Spleen (tissue), 7 donors: Measurements from ENCODE around the gene COMMD9.
A peak's percentile ranks its signal among the peaks of the same experiment; 100 is the strongest.

ENCODE experiments used
- POLR2A ChIP-seq, 3 donors: fragments of 450-650 bp; IDR thresholded peaks; one replicate each; pipeline ENCODE4 v1.5.1; 2017; ENCODE audit warnings: antibody characterized with exemption in 3 of 3, mild to moderate bottlenecking in 1 of 3
- POLR2AphosphoS5 ChIP-seq, 3 donors: sonication (generic); formaldehyde crosslinking; IDR thresholded peaks; one replicate each; pipeline ENCODE4 v1.5.1; 2017; ENCODE audit warnings: antibody characterized with exemption in 3 of 3
- TF ChIP-seq, protein P1 (sequence below), 11 experiments: fragments of 200-600 bp in 7 of 11; fragments of 450-650 bp in 4 of 11; sonication (generic) in 4 of 11; IDR thresholded peaks in 8 of 11; conservative IDR thresholded peaks in 3 of 11; 1 replicate in 7 of 11; 2 replicates in 4 of 11; pipeline versions ENCODE4 v1.4.0 to v1.8.0; 2016 to 2021; ENCODE audit warnings: antibody characterized with exemption in 11 of 11, inconsistent platforms in 4 of 11, mild to moderate bottlenecking in 1 of 11
- donor health status: DM: no; HTN: no; CAD: no; lungs with moderate emphysema.
- donor health status: DM: no; HTN: no; CAD: no.
- donor health status: DM: no; HTN: no; CAD: no.

DNA sequence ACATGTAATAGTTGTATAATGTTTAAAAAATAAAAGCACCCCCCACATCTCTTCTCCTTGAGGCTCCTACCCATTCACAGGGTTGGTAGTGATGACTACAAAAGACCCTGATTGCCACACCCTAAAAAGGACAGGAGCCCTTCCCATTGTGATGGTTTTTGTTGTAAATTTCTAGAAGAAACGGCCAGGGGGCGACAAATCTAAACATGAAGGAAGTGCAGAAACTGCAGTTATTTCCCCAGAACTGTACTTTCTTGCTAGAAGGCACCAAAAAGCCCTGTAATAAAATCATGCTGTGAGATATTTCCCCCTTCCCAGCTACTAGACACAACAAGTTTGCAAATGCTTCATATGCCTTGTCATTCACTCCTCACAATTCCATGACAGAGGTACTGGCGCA is 17.7 kb upstream of the COMMD9 start:
- TF ChIP-seq, protein P1, sequence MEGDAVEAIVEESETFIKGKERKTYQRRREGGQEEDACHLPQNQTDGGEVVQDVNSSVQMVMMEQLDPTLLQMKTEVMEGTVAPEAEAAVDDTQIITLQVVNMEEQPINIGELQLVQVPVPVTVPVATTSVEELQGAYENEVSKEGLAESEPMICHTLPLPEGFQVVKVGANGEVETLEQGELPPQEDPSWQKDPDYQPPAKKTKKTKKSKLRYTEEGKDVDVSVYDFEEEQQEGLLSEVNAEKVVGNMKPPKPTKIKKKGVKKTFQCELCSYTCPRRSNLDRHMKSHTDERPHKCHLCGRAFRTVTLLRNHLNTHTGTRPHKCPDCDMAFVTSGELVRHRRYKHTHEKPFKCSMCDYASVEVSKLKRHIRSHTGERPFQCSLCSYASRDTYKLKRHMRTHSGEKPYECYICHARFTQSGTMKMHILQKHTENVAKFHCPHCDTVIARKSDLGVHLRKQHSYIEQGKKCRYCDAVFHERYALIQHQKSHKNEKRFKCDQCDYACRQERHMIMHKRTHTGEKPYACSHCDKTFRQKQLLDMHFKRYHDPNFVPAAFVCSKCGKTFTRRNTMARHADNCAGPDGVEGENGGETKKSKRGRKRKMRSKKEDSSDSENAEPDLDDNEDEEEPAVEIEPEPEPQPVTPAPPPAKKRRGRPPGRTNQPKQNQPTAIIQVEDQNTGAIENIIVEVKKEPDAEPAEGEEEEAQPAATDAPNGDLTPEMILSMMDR (IDR thresholded peaks at IDR 0.05 in 8 of 11, conservative IDR thresholded peaks at IDR 0.05 in 3 of 11) = peak in 7 of 11 experiments; percentile 21 to 57 (median 52)
- TF ChIP-seq POLR2AphosphoS5 (IDR thresholded peaks at IDR 0.05) (no peak), POLR2A (IDR thresholded peaks at IDR 0.05) (no peak)
